GM21360 (cell line): ENCODE measurements around the gene PAPOLB.
A peak's percentile ranks its signal among the peaks of the same experiment; 100 is the strongest.
"Not testable (repeated sequence)": the region's sequence is repeated elsewhere in the genome, so short reads cannot be mapped to it uniquely, and the experiment has no call there.

Experiments
- ATAC-seq: cut with Tn5 transposase; IDR thresholded peaks from one replicate; pipeline ENCODE4 v1.9.1; 2021; ENCODE audit warnings: mild to moderate bottlenecking, moderate library complexity; ENCODE audit not compliant: unreplicated experiment

The PAPOLB gene

GRCh38 chr7:4861673-4862072, at the start of gene PAPOLB:
PAPOLB (minus strand) TSS chr7:4862030; CDS start chr7:4861810, 220 bp downstream.
- no peak for ATAC-seq

- no peak for ATAC-seq
Observed at GRCh38 chr7:4911111-4911828, 49.4 kb upstream of the PAPOLB start.

GRCh38 chr7:4906682-4907081, 44.9 kb upstream of the PAPOLB start:
- ATAC-seq: no peak

- no peak for ATAC-seq
Observed at GRCh38 chr7:4905171-4905570, 43.3 kb upstream of the PAPOLB start.

GRCh38 chr7:4904346-4904745, 42.5 kb upstream of the PAPOLB start:
- no peak for ATAC-seq

- no peak for ATAC-seq
Observed at GRCh38 chr7:4895766-4896165, 33.9 kb upstream of the PAPOLB start.

- ATAC-seq: no peak
Observed at GRCh38 chr7:4894482-4894881, 32.7 kb upstream of the PAPOLB start.

- ATAC-seq: no peak
Observed at GRCh38 chr7:4893929-4894475, 32.2 kb upstream of the PAPOLB start.

- ATAC-seq: not testable (repeated sequence)
Observed at GRCh38 chr7:4893188-4893587, 31.4 kb upstream of the PAPOLB start.

GRCh38 chr7:4891522-4891921, 29.7 kb upstream of the PAPOLB start:
- ATAC-seq: not testable (repeated sequence)

- ATAC-seq: no peak
Observed at GRCh38 chr7:4889682-4890081, 27.9 kb upstream of the PAPOLB start.

GRCh38 chr7:4888161-4888560, 26.3 kb upstream of the PAPOLB start:
- ATAC-seq: no peak

GRCh38 chr7:4886671-4887070, 24.8 kb upstream of the PAPOLB start:
- no peak for ATAC-seq

GRCh38 chr7:4885317-4885807, 23.5 kb upstream of the PAPOLB start:
- ATAC-seq: no peak

GRCh38 chr7:4884164-4884563, 22.3 kb upstream of the PAPOLB start:
- no peak for ATAC-seq

GRCh38 chr7:4883372-4884144, 21.7 kb upstream of the PAPOLB start, which contains the start of gene RADIL:
RADIL (minus strand) TSS chr7:4883716; CDS start chr7:4878139, 5,577 bp downstream.
- peak; percentile 88 for ATAC-seq

GRCh38 chr7:4883033-4883371, 21.2 kb upstream of the PAPOLB start:
- no peak for ATAC-seq

- no peak for ATAC-seq
Observed at GRCh38 chr7:4882169-4883032, 20.6 kb upstream of the PAPOLB start.

- no peak for ATAC-seq
Observed at GRCh38 chr7:4880218-4880617, 18.4 kb upstream of the PAPOLB start.

GRCh38 chr7:4879396-4880081, 17.7 kb upstream of the PAPOLB start:
- no peak for ATAC-seq
